ENCODE measurements around the gene EEF1A2. TPM values are rescaled to one million over a fixed set of nuclear protein-coding genes. Genes with fewer than 3 reads are reported as not detected.

EEF1A2 gene
- under 1 TPM; 0.36 to 0.81 TPM for total RNA-seq
- not detected for polyA plus RNA-seq

DNA sequence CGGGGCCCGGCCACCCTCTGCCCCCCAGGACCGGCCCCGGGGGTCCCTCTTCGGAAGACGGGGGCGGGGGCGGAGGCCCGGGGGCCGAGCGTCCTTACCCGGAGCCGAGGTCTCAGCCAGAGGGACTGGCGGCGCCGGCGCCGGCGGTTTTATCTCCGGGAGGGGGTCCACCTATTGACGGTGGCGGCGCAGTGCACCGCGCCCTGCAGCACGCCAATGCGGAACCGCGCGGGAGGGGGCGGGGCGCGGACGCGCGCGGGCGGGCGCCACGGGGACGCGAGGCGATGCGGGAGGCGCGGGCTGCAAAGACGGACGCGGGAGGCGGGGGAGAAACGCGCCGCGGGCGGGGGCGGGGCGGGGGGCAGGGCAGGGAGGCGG, at the start of gene EEF1A2:
TSS of gene EEF1A2 (minus strand) at position 124 of the 378 bp plus-strand sequence. CDS start 1,320 bp downstream, outside the sequence.
- Mint-ChIP-seq H3K9me3 (peaks cover 0 to 5% (median 1%) of the 10 kb centered on the region in 8 donors), H3K27me3 (peaks cover 7% of the 10 kb centered on the region in 2 donors), H3K4me3 (peak within 1 kb of the TSS in 2 of 8 donors; percentile 8 to 15), H3K4me1 (peaks cover 1 to 8% (median 3%) of the 10 kb centered on the region in 4 donors), H3K27ac (no peak within 1 kb of the TSS), H3K36me3 (no peaks in the 10 kb centered on the region)
- Histone ChIP-seq H3K4me3 (ENCODE audit: low read length in 2 of 2) (no peak within 1 kb of the TSS), H3K4me1 (ENCODE audit: insufficient read depth, low read length) (peaks cover 18% of the 10 kb centered on the region), H3K9me3 (ENCODE audit: control insufficient read depth in 1 of 2, low read length in 2 of 2) (no peaks in the 10 kb centered on the region), H3K27ac (ENCODE audit: low read depth, low read length) (no peak within 1 kb of the TSS), H3K36me3 (ENCODE audit: insufficient read depth, low read length) (no peaks in the 10 kb centered on the region), H3K27me3 (ENCODE audit: insufficient read depth, low read length) (peaks cover 12% of the 10 kb centered on the region)
- ChIA-PET CTCF (ENCODE audit: partially characterized antibody) (no interaction called here), POLR2A (ENCODE audit: partially characterized antibody) (no interaction called here)
- peak; percentile 53 to 59 (median 57) for DNase-seq
- intact Hi-C loops (cut with micrococcal nuclease), result loop anchor here (5.0 kb wide), 1 partner anchor 702 kb away; the partner anchor contains the start of gene MRGBP

DNA sequence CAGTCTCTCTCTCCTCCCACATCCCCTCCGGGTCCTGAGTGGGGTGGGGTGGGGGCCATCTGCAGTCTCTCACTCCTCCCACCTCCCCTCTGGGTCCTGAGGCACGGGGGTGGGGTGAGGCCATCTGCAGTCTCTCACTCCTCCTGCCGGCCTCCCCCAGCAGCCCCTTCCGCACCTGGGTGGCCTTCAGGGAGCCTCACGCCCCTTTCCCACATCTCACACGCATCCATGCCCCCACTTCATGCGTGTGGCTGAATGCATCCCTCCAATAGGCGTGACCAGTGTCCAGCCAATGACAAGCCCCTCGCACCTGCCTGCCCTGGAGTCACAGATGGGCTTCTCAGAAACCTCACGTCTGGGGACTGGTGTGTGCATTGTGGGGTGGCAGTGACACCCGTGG, 49.7 kb upstream of the EEF1A2 start:
- intact Hi-C loops (cut with micrococcal nuclease), result no loop called here
- Histone ChIP-seq H3K9me3 (ENCODE audit: control insufficient read depth in 1 of 2, low read length in 2 of 2) (no peaks in the 10 kb centered on the region), H3K27me3 (ENCODE audit: insufficient read depth, low read length) (no peaks in the 10 kb centered on the region), H3K27ac (ENCODE audit: low read depth, low read length) (no peak overlapping the region), H3K4me1 (ENCODE audit: insufficient read depth, low read length) (peaks cover 16% of the 10 kb centered on the region), H3K4me3 (ENCODE audit: low read length in 2 of 2) (no peak overlapping the region), H3K36me3 (ENCODE audit: insufficient read depth, low read length) (no peaks in the 10 kb centered on the region)
- H3K27ac Mint-ChIP-seq, result peak overlapping the region in 1 of 7 donors; percentile 23
- peaks cover 2 to 8% of the 10 kb centered on the region in 2 donors for H3K27me3 Mint-ChIP-seq
- H3K4me1 Mint-ChIP-seq, result peaks cover 8 to 29% (median 17%) of the 10 kb centered on the region in 4 donors
- H3K4me3 Mint-ChIP-seq, result no peak overlapping the region
- ChIA-PET POLR2A (ENCODE audit: partially characterized antibody) (no interaction called here), CTCF (ENCODE audit: partially characterized antibody) (no interaction called here)
- no peaks in the 10 kb centered on the region for H3K36me3 Mint-ChIP-seq
- no peak for DNase-seq
- H3K9me3 Mint-ChIP-seq, result no peaks in the 10 kb centered on the region

DNA sequence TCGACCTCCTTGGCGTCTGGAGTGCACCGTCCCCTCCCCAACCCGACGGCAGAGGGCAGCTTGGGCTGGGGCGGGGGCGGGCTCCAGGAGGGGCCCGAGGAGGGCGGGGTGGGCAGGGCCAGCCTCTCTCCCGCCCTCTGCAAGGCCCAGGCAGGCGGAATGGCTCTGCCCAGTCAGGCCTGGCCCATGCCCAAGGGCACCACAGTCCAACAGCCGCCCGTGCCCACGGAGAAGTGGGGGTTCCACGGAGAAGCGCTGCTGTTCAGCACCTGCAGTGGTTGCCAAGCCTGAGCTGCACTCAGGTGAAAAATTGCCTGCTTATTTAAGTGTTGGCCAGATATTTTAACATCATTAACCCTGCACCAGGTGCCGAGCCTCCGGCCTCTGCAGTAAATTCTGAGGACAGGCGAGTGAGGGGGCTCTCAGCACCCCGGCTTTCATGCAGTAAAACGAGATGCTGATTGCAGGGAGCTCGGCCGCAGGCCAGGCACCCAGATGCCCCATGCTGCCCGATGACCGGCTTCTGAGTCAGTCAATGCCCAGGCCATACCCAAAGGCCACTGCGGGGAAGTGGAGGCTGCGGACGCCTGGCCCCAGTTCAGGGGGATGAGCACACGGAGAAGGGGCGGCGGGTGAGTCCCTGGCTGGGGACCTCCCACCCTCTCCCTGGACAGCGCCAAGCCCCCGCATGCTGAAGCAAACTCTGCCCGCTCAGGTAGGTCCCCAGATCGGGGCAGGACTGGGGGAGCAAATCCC, 49.0 kb upstream of the EEF1A2 start, which contains the start of gene SRMS:
TSS of gene SRMS (minus strand) at position 25 of the 756 bp plus-strand sequence. CDS start 286 bp downstream, outside the sequence.
- POLR2A ChIA-PET (ENCODE audit: partially characterized antibody), result no interaction called here

DNA sequence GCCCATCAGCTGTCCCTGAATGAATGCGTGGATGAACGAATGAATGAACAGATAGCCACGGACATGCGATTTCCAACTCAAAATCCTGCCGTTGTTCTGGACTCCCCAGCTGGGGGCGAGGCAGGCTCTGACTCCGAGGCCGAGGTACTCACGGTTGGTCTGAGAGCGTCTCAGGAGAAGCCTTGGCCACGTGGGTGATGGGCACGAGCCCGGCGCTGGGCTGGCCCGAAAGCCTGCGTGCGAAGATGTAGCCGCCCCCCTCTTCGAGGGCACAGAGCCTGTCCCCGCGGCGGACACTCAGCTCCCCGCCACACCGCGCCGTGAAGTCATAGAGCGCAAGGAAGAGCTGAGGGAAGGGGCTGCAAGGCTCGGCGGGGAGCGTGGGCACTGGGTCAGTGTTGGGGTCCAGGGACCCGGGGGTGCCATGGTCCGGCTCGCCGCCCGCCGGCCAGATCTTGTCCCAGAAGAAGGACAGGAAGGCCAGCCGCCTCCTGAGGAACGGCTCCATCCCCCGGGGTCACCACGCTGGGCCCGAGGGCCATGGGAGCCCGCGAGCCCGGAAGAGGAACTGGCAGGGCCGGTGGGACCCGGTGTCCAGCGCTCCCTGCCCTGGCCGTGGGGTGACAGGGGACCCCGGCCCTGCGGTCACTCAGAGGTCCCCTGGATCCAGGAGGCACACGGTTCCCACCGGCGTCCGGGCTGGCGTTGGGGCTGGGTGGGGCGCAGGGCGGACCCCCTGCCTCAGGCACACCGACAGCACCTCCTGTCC, 48.3 kb upstream of the EEF1A2 start:
- Histone ChIP-seq H3K4me3 (ENCODE audit: low read length in 2 of 2) (no peak overlapping the region), H3K4me1 (ENCODE audit: insufficient read depth, low read length) (peaks cover 8% of the 10 kb centered on the region), H3K27me3 (ENCODE audit: insufficient read depth, low read length) (no peaks in the 10 kb centered on the region), H3K36me3 (ENCODE audit: insufficient read depth, low read length) (no peaks in the 10 kb centered on the region), H3K9me3 (ENCODE audit: control insufficient read depth in 1 of 2, low read length in 2 of 2) (no peaks in the 10 kb centered on the region), H3K27ac (ENCODE audit: low read depth, low read length) (no peak overlapping the region)
- H3K4me1 Mint-ChIP-seq, result peaks cover 3 to 15% (median 8%) of the 10 kb centered on the region in 4 donors
- H3K36me3 Mint-ChIP-seq, result no peaks in the 10 kb centered on the region
- no peak overlapping the region for H3K4me3 Mint-ChIP-seq
- ChIA-PET POLR2A (ENCODE audit: partially characterized antibody) (no interaction called here), CTCF (ENCODE audit: partially characterized antibody) (interaction anchor here (0.9 kb wide), 1 partner anchor 10 kb away, joined by 3 read pairs; the partner anchor contains the start of gene PTK6)
- no peak overlapping the region for H3K27ac Mint-ChIP-seq
- H3K27me3 Mint-ChIP-seq, result peaks cover 2 to 4% of the 10 kb centered on the region in 2 donors
- H3K9me3 Mint-ChIP-seq, result no peaks in the 10 kb centered on the region
- no peak for DNase-seq
- intact Hi-C loops (cut with micrococcal nuclease), result no loop called here

More for the DNA sequence above, 49.0 kb upstream of the EEF1A2 start, which contains the start of gene SRMS:
- H3K4me1 Mint-ChIP-seq, result peaks cover 8 to 23% (median 14%) of the 10 kb centered on the region in 4 donors
- Histone ChIP-seq H3K27ac (ENCODE audit: low read depth, low read length) (no peak within 1 kb of the TSS), H3K27me3 (ENCODE audit: insufficient read depth, low read length) (no peaks in the 10 kb centered on the region), H3K4me1 (ENCODE audit: insufficient read depth, low read length) (peaks cover 12% of the 10 kb centered on the region), H3K4me3 (ENCODE audit: low read length in 2 of 2) (no peak within 1 kb of the TSS), H3K36me3 (ENCODE audit: insufficient read depth, low read length) (no peaks in the 10 kb centered on the region), H3K9me3 (ENCODE audit: control insufficient read depth in 1 of 2, low read length in 2 of 2) (no peaks in the 10 kb centered on the region)
- peak within 1 kb of the TSS in 1 of 7 donors; percentile 23 for H3K27ac Mint-ChIP-seq
- no peaks in the 10 kb centered on the region for H3K36me3 Mint-ChIP-seq
- DNase-seq, result no peak
- no peak within 1 kb of the TSS for H3K4me3 Mint-ChIP-seq
- H3K9me3 Mint-ChIP-seq, result no peaks in the 10 kb centered on the region
- intact Hi-C loops (cut with micrococcal nuclease), result no loop called here
- CTCF ChIA-PET (ENCODE audit: partially characterized antibody), result no interaction called here
- peaks cover 2 to 8% of the 10 kb centered on the region in 2 donors for H3K27me3 Mint-ChIP-seq

DNA sequence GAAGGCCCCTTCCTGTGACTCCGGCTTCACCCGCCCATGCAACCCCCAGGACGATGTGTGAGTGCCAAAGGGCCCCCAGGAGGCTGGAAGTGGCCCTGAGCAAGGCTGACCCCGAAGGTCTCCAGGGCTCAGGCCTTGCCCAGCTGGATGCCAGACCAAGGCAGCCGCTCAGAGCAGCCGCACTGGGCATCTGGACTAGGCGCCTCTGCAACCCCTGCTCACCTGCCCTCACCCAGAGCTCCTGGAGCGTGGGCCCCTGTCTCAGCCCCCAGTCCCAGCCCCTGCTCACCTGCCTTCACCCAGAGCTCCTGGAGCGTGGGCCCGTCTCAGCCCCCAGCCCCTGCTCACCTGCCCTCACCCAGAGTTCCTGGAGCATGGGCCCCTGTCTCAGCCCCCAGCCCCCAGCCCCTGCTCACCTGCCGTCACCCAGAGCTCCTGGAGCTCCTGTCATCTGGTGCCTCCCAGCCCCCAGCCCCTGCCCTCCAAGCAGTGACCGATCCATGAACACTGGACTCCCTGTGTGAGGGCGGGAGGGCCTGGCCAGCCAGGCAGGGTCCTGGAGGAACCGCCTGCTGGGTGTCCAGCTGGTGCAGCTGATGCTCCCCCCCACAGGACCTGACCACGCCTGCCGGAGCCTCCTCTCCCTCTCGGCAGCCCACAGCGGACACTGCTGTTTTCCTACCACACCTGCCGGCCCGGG, 47.5 kb upstream of the EEF1A2 start:
- Mint-ChIP-seq H3K4me1 (peaks cover 3 to 14% (median 6%) of the 10 kb centered on the region in 4 donors), H3K27ac (no peak overlapping the region), H3K36me3 (no peaks in the 10 kb centered on the region), H3K4me3 (no peak overlapping the region), H3K9me3 (no peaks in the 10 kb centered on the region), H3K27me3 (peaks cover 2 to 4% of the 10 kb centered on the region in 2 donors)
- ChIA-PET POLR2A (ENCODE audit: partially characterized antibody) (no interaction called here), CTCF (ENCODE audit: partially characterized antibody) (interaction anchor here (0.9 kb wide), 1 partner anchor 9 kb away, joined by 3 read pairs; the partner anchor contains the start of gene PTK6)
- H3K27me3 ChIP-seq (ENCODE audit: insufficient read depth, low read length), result no peaks in the 10 kb centered on the region
- peaks cover 5% of the 10 kb centered on the region for H3K4me1 ChIP-seq (ENCODE audit: insufficient read depth, low read length)
- intact Hi-C loops (cut with micrococcal nuclease), result no loop called here
- H3K4me3 ChIP-seq (ENCODE audit: low read length in 2 of 2), result no peak overlapping the region
- no peaks in the 10 kb centered on the region for H3K36me3 ChIP-seq (ENCODE audit: insufficient read depth, low read length)
- DNase-seq, result no peak
- no peaks in the 10 kb centered on the region for H3K9me3 ChIP-seq (ENCODE audit: control insufficient read depth in 1 of 2, low read length in 2 of 2)
- H3K27ac ChIP-seq (ENCODE audit: low read depth, low read length), result no peak overlapping the region

DNA sequence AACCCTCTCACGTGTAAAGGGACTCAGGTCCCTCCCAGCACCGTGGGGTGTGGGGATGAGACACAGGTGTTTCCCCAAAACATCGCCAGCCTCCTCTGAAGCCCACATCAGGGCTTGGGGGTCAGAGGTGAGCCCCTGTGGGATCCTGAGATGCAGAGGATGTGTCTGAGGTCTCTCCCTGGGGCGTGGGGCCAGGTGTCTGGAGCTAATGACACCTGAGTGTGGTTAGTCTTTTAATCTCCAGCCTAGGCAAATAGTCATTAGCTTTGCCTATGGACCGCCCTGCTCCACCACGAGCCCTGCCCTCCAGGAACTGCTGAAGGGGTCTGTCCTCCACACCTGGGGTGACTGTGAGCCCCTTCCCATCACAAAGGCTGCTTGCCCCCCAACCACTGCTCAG, 46.9 kb upstream of the EEF1A2 start:
- peak overlapping the region in 1 of 7 donors; percentile 75 for H3K27ac Mint-ChIP-seq
- Histone ChIP-seq H3K4me1 (ENCODE audit: insufficient read depth, low read length) (peaks cover 5% of the 10 kb centered on the region), H3K27ac (ENCODE audit: low read depth, low read length) (no peak overlapping the region), H3K36me3 (ENCODE audit: insufficient read depth, low read length) (no peaks in the 10 kb centered on the region), H3K9me3 (ENCODE audit: control insufficient read depth in 1 of 2, low read length in 2 of 2) (no peaks in the 10 kb centered on the region), H3K4me3 (ENCODE audit: low read length in 2 of 2) (no peak overlapping the region), H3K27me3 (ENCODE audit: insufficient read depth, low read length) (no peaks in the 10 kb centered on the region)
- no peak for DNase-seq
- CTCF ChIA-PET (ENCODE audit: partially characterized antibody), result no interaction called here
- peaks cover 2 to 4% of the 10 kb centered on the region in 2 donors for H3K27me3 Mint-ChIP-seq
- intact Hi-C loops (cut with micrococcal nuclease), result no loop called here
- peaks cover 1 to 9% (median 4%) of the 10 kb centered on the region in 4 donors for H3K4me1 Mint-ChIP-seq
- no peaks in the 10 kb centered on the region for H3K36me3 Mint-ChIP-seq
- POLR2A ChIA-PET (ENCODE audit: partially characterized antibody), result no interaction called here
- no peaks in the 10 kb centered on the region for H3K9me3 Mint-ChIP-seq
- H3K4me3 Mint-ChIP-seq, result no peak overlapping the region

Data from CD4-positive, alpha-beta memory T cell (primary cell).